HG02970 (cell line): ENCODE data around the gene ALDH8A1.
A peak's percentile ranks its signal among the peaks of the same experiment; 100 is the strongest.

Experiments
- ATAC-seq: cut with Tn5 transposase; IDR thresholded peaks from one replicate; pipeline ENCODE4 v1.9.1; 2021; ENCODE audit warnings: mild to moderate bottlenecking, moderate library complexity, moderate number of reproducible peaks; ENCODE audit not compliant: unreplicated experiment, low FRiP score

Gene ALDH8A1

DNA sequence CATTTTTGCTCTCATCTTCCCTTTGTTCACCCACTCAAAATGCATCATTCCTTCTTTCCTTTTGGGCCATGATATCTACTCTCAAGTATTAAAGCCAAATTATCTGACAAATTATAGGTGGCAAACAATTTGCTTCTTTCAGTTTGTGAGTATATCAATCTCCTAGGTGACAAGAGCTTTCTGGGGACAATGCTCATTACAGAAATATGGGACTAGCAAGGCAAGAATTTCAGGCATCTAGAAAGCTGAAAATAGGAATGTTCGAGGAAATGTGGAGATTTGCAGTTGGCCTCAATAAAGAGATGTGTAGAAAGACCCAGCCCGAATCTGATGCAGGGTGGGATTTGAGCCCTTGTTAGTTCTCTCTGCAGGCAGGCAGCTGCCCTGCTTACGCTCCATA lies 71.8 kb downstream of the ALDH8A1 start:
- ATAC-seq, result no peak

DNA sequence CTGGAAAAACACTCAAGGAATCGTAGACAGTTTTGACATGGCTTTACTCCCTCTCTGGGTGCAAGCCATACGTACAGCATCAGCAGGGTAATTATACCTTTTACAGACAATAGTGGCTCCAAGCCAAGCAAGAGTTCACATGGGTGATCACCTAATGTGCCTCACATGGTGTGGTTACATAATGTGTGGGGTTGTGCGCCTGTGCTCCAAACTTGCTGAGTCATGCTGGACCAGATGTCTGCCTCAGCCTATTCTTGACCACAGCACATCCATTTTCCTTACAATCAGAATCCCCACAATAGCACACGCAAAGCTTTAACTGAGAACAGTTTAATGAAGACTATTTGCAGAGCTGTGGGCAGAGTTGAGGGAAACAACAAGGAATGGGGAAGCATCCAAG lies 74.5 kb downstream of the ALDH8A1 start:
- no peak for ATAC-seq

DNA sequence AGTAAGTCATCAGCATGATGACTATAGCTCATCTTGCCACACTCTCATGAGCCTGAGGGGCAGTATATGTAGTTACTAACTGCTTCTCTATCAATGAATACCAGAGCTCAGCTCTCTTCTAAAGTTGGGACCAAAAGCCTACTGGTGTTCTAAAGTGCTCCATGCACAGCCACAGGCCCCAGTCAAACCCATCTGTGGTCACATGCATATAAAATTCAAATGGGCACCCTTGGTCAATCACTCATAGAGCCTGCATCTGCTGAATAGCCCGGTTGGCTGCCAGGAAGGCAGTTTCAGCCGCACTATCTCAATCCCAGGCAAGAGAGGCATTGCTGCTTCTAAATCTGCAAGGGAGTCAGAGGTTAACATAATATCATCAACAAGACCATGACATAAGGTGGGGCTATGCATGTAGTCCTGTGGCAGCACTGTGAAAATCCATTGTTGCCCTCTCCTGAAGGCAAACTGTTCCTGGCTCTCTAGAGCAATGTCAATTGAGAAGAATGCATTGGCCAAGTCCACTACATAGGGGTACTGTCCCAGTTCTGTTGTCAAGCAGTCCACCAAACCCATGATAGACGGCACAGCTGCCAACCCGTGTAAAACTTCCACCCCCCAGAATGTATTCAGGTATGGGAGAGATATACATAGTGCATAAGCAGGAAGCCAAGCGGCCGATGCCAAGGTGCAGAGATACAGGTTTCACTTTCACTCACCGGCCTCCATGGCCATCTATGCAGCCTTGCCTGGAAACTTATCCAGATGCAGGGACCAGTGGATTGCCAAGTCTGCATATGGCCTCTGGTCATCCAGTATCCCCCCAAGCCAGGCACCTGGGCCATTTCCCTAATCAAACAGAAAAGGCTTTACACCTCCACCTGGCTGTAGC lies 76.2 kb downstream of the ALDH8A1 start:
- ATAC-seq, result no peak

DNA sequence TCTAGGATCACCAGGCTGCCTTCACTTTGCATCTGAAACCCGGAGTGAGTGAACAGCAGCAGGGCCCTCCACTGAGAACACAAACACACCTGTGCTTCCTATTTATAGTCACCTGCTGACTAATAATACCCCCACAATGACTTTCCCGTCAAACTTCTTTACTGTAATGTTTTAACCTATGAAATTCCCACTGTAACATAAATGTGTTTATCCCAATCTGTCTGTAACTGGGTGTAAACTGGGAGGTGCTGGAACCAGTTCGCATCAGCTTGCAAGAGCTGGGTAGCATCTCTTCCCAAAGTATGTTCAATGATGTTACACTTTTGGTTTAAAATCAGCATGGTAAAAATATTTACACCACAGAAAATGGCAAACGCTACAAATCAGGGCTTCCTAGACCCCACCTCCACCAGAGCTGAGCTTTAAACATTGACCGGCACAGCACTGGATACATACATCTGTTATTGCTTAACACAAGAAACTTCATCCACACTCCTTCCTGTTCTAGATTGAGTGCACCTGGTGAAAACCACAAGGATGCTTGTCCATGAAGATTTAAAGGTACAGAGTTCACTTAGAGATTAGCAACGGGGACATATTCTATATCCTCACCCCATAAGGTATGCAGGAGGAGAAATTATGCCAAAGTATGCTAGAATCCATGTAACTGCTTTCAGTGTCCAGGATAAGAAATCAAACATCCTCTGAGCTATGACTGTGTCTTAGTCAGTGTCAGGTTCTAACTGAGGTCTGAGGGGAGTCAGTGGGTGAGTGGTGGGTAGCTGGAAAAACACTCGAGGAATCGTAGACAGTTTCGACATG lies 79.0 kb downstream of the ALDH8A1 start:
- peak; percentile 93 for ATAC-seq

DNA sequence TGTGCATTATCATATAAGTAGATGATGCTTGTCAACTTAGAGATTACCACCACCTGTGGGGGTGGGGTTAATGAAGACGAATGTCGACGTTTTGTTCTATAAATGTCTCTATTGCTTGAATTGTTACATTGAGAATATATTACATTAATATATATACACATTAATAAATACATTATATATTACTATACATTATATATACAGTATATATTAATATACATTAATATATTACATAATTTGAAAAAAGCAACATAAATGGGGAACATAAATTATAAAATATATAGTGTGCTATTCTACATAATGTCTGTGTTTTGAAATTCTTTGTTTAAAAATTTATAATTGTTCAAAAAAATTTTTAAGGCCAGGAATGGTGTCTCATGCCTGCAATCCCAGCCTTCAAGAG lies 81.1 kb downstream of the ALDH8A1 start:
- no peak for ATAC-seq
